HG03159 (cell line): ENCODE measurements around the gene NECAB3.
"Not testable (repeated sequence)": the region's sequence is repeated elsewhere in the genome, so short reads cannot be mapped to it uniquely, and the experiment has no call there.

ENCODE experiments used
- ATAC-seq: cut with Tn5 transposase; IDR thresholded peaks from one replicate; pipeline ENCODE4 v1.9.1; 2021; ENCODE audit warnings: mild to moderate bottlenecking, moderate library complexity; ENCODE audit not compliant: unreplicated experiment

Gene NECAB3

GRCh38 chr20:33651562-33652048, 22.6 kb downstream of the NECAB3 start:
- no peak for ATAC-seq

- no peak for ATAC-seq
Measured at GRCh38 chr20:33650753-33651561, 23.3 kb downstream of the NECAB3 start.

DNA sequence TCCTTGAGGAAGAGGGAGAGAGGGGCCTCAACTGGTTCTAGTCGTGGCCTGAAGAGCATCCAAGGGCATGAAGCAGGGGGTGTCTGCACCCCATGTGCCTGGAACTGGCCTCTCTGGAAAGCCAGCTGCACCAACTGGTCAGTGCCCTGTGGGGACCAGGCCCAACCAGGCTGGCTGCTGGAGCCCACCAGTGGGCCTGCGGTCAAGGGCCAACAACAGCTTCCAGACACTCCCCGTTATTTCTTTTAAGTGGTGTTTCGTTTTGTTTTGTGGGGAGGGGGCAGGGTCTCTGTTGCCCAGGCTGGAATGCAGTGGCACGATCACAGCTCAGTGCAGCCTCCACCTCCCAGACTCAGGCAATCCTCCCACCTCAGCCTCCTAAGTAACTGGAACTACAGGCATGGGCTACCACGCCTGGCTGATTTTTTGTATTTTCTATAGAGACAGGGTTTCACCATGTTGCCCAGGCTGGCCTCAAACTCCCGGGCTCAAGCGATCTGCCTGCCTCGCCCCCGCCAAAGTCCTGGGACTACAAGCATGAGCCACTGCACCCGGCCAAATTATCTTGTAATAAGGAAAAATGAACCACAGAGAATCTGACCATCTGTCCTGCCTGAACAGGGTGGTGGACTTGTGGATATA, 24.0 kb downstream of the NECAB3 start:
- ATAC-seq, result no peak

- ATAC-seq, result no peak
Measured at GRCh38 chr20:33649201-33649681, 25.0 kb downstream of the NECAB3 start.

DNA sequence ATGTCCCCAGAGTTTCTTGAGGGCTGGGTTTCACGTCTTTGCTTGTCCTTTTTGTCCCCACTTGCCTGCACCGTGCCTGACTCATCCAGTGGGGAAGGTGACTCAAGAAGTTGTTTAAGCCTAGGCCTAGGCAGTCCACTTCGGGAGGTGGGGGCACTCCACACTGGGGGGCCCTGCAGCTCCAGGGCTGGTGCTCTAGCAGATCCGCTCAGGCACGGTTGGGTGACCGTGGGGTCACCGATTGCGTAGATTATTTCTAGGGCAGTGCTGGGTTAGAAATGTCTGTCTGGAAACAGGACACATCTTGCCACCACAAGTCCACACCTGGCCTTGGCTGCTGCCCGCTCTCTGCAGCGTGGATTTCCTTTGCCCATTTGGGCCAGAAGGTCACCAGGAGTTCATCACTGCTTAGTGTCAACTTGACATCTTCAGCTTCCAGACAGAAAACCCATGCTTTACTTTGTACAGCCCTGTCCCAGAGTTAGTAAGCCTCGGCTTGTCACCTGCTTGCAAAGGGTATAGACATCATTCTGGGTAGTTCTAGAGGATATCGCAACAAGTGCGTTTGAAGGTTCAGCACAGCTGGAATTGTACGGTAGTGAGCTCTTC, 25.7 kb downstream of the NECAB3 start:
- ATAC-seq, result no peak

GRCh38 chr20:33647603-33648395, 26.4 kb downstream of the NECAB3 start:
- no peak for ATAC-seq

DNA sequence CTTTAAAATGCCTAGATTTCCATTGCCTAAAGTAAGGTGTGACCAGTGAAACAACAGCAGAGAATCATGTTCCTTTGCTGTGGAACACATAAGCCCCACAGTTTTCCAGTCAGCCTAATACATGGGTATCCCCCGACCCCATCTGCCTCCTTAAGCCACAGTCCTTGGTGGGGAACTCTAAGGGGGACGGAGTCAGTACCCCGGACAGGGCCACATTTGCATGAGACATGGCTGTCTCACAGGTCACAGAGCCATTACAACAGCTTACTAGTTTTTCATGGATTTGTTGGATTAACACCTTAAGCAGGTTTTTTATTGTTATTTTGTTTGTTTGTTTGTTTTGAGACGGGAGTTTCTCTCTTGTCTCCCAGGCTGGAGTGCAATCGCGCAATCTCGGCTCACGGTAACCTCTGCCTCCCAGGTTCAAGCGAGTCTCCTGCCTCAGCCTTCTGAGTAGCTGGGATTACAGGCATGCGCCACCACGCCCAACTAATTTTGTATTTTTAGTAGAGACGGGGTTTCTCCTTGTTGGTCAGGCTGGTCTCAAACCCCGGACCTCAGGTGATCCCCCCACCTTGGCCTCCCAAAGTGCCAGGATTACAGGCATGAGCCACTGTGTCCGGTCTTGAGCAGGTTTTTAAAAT, 27.1 kb downstream of the NECAB3 start:
- ATAC-seq, result not testable (repeated sequence)

- no peak for ATAC-seq
Measured at GRCh38 chr20:33646191-33646590, 28.0 kb downstream of the NECAB3 start.

- ATAC-seq, result no peak
Measured at GRCh38 chr20:33645396-33645795, 28.8 kb downstream of the NECAB3 start.

DNA sequence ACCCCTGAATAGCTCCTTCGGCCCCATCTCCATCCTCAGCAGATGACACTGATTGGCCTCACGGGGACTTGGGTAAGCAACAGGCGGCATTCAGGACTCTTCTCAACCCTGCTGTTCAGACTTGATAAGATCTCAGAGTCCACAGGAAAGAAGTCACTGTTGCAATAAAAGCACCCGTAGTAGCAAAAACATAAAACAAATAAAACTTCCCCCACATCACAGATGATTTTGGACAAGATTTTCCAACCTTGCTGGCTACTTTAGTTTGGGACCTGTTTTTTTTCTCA, 29.2 kb downstream of the NECAB3 start:
- ATAC-seq, result no peak

DNA sequence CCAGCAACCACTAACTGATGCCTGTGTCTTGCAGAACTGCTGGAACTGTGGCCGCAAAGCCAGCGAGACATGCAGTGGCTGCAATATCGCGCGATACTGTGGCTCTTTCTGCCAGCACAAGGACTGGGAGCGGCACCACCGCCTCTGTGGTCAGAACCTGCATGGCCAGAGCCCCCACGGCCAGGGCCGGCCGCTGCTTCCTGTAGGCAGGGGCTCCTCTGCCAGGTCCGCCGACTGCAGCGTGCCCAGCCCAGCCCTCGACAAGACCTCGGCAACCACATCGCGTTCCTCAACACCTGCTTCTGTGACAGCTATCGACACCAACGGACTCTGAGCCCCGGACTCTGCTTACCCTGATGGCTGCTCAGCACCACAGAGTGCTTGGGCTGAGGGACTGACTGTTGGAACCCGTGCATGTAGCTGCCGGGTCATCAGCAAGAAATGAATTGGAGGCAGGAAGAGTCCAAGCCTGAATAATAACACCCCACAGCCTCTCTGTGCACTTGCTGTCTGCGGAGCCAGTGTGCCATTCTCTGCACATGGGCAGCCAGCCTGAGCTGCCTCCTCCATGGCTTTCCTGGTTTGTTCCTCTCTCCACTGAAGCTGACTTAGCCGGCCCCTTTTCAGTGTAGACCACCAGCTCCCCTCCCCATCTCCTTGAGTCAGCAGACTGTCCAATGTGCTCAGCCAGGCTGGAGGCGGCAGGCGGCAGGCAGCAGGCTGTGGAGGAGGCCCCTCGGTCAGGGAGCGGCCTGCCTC, 29.7 kb downstream of the NECAB3 start:
- no peak for ATAC-seq

GRCh38 chr20:33640287-33640686, 33.9 kb downstream of the NECAB3 start:
- no peak for ATAC-seq

GRCh38 chr20:33636776-33637175, 37.5 kb downstream of the NECAB3 start:
- ATAC-seq, result no peak

GRCh38 chr20:33635341-33635740, 38.9 kb downstream of the NECAB3 start:
- ATAC-seq, result no peak

DNA sequence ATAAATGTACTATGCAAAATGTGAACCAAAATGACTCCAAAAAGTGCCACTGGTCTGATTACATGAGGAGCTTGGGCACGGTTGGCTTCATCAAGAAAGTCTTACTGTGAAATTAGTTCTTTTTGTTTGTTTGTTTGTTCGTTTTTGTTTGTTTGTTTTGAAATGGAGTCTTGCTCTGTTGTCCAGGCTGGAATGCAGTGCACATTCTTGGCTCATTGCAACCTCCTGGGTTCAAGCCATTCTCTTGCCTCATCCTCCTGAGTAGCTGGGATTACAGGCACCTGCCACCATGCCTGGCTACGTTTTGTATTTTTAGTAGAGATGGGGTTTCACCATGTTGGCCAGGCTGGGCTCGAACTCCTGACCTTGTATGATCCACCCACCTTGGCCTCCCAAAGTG, 42.3 kb downstream of the NECAB3 start:
- not testable (repeated sequence) for ATAC-seq

DNA sequence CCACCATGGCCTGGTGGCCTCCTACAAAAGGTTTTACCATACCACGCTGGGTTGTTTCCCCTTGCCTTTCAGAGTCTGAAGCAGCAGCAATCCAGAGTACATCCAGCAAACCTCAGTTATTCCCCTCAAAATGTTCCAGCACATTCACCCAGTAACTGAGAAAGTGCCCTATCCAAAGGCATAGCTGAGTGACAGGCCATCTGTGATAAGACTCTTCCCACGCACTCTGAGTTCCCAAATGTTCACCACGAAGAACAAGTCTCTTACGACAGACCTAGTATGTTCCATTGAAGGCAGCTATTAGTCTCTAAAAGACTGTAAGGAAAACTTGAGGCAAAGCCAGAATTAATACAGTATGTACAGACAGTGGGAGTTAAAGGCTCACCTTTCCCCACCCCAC, 43.7 kb downstream of the NECAB3 start:
- no peak for ATAC-seq

DNA sequence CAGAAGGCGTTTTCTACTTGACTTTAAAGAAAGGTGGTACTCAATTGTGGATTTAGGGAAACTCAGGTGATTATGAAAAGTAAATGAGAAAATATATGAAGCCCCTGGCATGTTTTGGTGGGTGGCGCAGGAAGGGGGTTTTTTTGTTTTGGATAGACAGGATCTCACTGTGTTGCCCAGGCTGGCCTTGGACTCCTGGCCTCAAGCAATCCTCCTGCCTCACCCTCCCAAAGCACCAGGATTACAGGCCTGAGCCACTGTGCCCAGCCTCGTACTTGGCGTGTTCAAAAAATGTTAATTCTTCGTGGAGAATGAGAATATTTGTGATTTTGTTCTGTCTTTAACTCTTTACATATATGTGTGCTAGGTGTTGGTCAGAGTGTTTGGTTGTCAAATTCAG, 44.2 kb downstream of the NECAB3 start:
- ATAC-seq, result no peak

GRCh38 chr20:33629533-33629932, 44.7 kb downstream of the NECAB3 start:
- ATAC-seq, result no peak

- no peak for ATAC-seq
Measured at GRCh38 chr20:33627577-33628216, 46.5 kb downstream of the NECAB3 start.
